ENCODE measurements around the gene RNU1-2.
A peak's percentile ranks its signal among the peaks of the same experiment; 100 is the strongest.
"Not testable (repeated sequence)": the region's sequence is repeated elsewhere in the genome, so short reads cannot be mapped to it uniquely, and the experiment has no call there.

The RNU1-2 gene

GRCh38 chr1:16895598-16896315 is at the start of gene RNU1-2:
TSS of gene RNU1-2 (plus strand) at chr1:16895980.
- DNase-seq (ENCODE audit: low read depth) = peak; percentile 99
- H3K4me3 ChIP-seq (ENCODE audit: low read length) = peak within 1 kb of the TSS; percentile 47

- not testable (repeated sequence) for DNase-seq (ENCODE audit: low read depth); H3K4me3 ChIP-seq (ENCODE audit: low read length)
Observed at GRCh38 chr1:16856201-16856600, 39.6 kb upstream of the RNU1-2 start.

GRCh38 chr1:16859167-16860041 is 36.4 kb upstream of the RNU1-2 start:
- H3K4me3 ChIP-seq (ENCODE audit: low read length); DNase-seq (ENCODE audit: low read depth): not testable (repeated sequence)

GRCh38 chr1:16860048-16860447 is 35.7 kb upstream of the RNU1-2 start:
- not testable (repeated sequence) for H3K4me3 ChIP-seq (ENCODE audit: low read length)
- DNase-seq (ENCODE audit: low read depth) = peak; percentile 55

GRCh38 chr1:16861832-16862245 is 33.9 kb upstream of the RNU1-2 start:
- not testable (repeated sequence) for H3K4me3 ChIP-seq (ENCODE audit: low read length)
- DNase-seq (ENCODE audit: low read depth) = peak; percentile 46

- not testable (repeated sequence) for DNase-seq (ENCODE audit: low read depth); H3K4me3 ChIP-seq (ENCODE audit: low read length)
Observed at GRCh38 chr1:16862415-16862814, 33.4 kb upstream of the RNU1-2 start.

GRCh38 chr1:16863024-16863423 is 32.8 kb upstream of the RNU1-2 start:
- not testable (repeated sequence) for H3K4me3 ChIP-seq (ENCODE audit: low read length); DNase-seq (ENCODE audit: low read depth)

- H3K4me3 ChIP-seq (ENCODE audit: low read length); DNase-seq (ENCODE audit: low read depth): not testable (repeated sequence)
Observed at GRCh38 chr1:16866926-16867707, 28.7 kb upstream of the RNU1-2 start.

GRCh38 chr1:16868787-16869186 is 27.0 kb upstream of the RNU1-2 start:
- not testable (repeated sequence) for DNase-seq (ENCODE audit: low read depth); H3K4me3 ChIP-seq (ENCODE audit: low read length)

GRCh38 chr1:16869996-16870395 is 25.8 kb upstream of the RNU1-2 start:
- H3K4me3 ChIP-seq (ENCODE audit: low read length); DNase-seq (ENCODE audit: low read depth): not testable (repeated sequence)

GRCh38 chr1:16871171-16871570 is 24.6 kb upstream of the RNU1-2 start:
- not testable (repeated sequence) for H3K4me3 ChIP-seq (ENCODE audit: low read length); DNase-seq (ENCODE audit: low read depth)

- peak overlapping the region; percentile 47 for H3K4me3 ChIP-seq (ENCODE audit: low read length)
- DNase-seq (ENCODE audit: low read depth) = peak; percentile 88
Observed at GRCh38 chr1:16872152-16873075, 23.4 kb upstream of the RNU1-2 start.

GRCh38 chr1:16873076-16873879 is 22.5 kb upstream of the RNU1-2 start:
- DNase-seq (ENCODE audit: low read depth) = peak; percentile 59
- peak overlapping the region; percentile 25 for H3K4me3 ChIP-seq (ENCODE audit: low read length)

- DNase-seq (ENCODE audit: low read depth); H3K4me3 ChIP-seq (ENCODE audit: low read length): not testable (repeated sequence)
Observed at GRCh38 chr1:16874968-16875765, 20.6 kb upstream of the RNU1-2 start.

GRCh38 chr1:16881742-16882141 is 14.0 kb upstream of the RNU1-2 start:
- H3K4me3 ChIP-seq (ENCODE audit: low read length) = not testable (repeated sequence)
- peak; percentile 50 for DNase-seq (ENCODE audit: low read depth)
